HG02759 (cell line): ENCODE results near the gene ANKRD63.

ENCODE experiments used
- ATAC-seq: cut with Tn5 transposase; IDR thresholded peaks from one replicate; pipeline ENCODE4 v1.9.1; 2021; ENCODE audit warnings: mild to moderate bottlenecking, moderate library complexity; ENCODE audit not compliant: unreplicated experiment

The ANKRD63 gene

GRCh38 chr15:40280260-40281056, 2.4 kb downstream of the ANKRD63 start:
- ATAC-seq = no peak

- ATAC-seq = no peak
Observed at GRCh38 chr15:40279437-40280141, 3.3 kb downstream of the ANKRD63 start.

- no peak for ATAC-seq
Observed at GRCh38 chr15:40278026-40278425, 4.8 kb downstream of the ANKRD63 start.

- no peak for ATAC-seq
Observed at GRCh38 chr15:40277471-40277870, 5.4 kb downstream of the ANKRD63 start.

GRCh38 chr15:40276927-40277326, 5.9 kb downstream of the ANKRD63 start:
- no peak for ATAC-seq

- no peak for ATAC-seq
Observed at GRCh38 chr15:40275954-40276353, 6.9 kb downstream of the ANKRD63 start.

GRCh38 chr15:40275523-40275922, 7.3 kb downstream of the ANKRD63 start:
- no peak for ATAC-seq

GRCh38 chr15:40274350-40275274, 8.3 kb downstream of the ANKRD63 start:
- ATAC-seq = no peak

GRCh38 chr15:40273428-40273827, 9.4 kb downstream of the ANKRD63 start:
- ATAC-seq = no peak

- ATAC-seq = no peak
Observed at GRCh38 chr15:40272485-40273056, 10.3 kb downstream of the ANKRD63 start.

- ATAC-seq = no peak
Observed at GRCh38 chr15:40271685-40272484, 11.0 kb downstream of the ANKRD63 start.

GRCh38 chr15:40270246-40270995, 12.4 kb downstream of the ANKRD63 start:
- ATAC-seq = no peak

GRCh38 chr15:40269604-40270003, 13.3 kb downstream of the ANKRD63 start:
- no peak for ATAC-seq

- ATAC-seq = no peak
Observed at GRCh38 chr15:40267670-40268069, 15.2 kb downstream of the ANKRD63 start.

GRCh38 chr15:40266828-40267304, 16.0 kb downstream of the ANKRD63 start:
- ATAC-seq = no peak

GRCh38 chr15:40265875-40266274, 17.0 kb downstream of the ANKRD63 start:
- ATAC-seq = no peak

GRCh38 chr15:40265355-40265754, 17.5 kb downstream of the ANKRD63 start:
- ATAC-seq = no peak

GRCh38 chr15:40264321-40265153, 18.3 kb downstream of the ANKRD63 start:
- ATAC-seq = no peak
